GM12872 (cell line): ENCODE results near the gene IGF2.

Experiments
- CTCF ChIP-seq: IDR thresholded peaks from 3 replicates; pipeline ENCODE4 v1.5.1; 2011; ENCODE audit warnings: low read depth, mild to moderate bottlenecking, low read length, moderate library complexity; ENCODE audit not compliant: insufficient read depth

The IGF2 gene

DNA sequence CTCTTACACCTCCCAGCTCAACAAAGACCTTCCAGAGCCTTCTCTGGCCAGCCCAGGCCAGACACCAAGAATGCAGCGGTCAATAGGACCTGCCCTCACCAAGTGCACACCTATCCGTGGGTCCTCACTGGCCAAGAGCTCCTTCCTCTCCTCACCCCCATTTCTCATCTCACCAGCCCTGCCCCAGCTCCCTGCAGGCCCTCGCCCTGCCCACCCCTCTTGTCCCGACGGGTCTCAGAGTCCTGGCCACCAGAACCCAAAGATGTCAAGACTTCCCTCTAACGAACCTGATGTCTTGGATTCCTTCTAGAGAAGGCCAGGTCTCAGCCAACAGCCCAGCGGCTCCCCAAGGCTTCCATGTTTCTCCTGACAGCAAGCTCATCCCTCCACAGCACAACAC lies 43.6 kb downstream of the IGF2 start:
- TF ChIP-seq CTCF: no peak

- TF ChIP-seq CTCF: no peak
Observed at GRCh38 chr11:2095198-2095520, 44.0 kb downstream of the IGF2 start.

DNA sequence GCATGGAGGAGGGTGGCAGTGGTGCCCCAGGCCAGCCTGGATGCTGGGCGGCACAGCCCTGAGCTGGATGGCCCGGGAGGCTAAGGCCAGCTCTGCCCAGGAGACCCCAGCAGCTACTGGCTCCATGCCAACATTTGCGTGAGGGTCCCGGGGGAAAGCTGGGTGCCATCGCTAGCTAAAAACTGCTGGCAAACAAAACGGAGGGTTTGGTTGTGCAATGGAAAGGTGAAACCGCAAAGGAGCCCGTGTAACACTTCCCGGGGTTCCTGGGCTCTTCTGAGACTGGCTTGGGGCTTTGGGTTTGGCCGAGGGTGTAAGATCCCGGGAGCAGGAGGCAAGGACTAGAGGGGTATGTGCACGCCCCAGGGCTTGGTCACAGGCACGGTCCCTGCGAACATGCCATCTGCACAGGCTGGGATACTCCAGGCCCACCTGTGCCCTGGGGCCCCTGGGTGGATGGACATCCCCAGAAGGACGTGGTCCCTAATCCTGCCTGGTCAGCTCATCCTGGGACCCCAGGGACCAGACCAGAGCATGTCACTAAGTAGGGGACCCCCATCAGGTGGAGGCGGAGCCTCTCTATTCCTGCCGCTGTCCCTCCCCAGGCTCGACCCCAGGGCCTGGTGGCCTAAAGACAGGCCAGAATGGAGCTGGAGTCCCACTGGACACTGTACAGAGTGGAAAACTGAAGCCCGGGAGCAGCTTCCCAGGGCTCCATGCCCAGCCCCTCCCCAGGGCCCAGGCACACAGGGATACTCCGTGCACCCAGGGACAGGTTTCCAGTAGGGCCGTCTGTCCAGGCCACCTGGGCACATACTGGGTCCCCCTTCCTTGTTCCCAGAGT lies 44.6 kb downstream of the IGF2 start:
- TF ChIP-seq CTCF: no peak

DNA sequence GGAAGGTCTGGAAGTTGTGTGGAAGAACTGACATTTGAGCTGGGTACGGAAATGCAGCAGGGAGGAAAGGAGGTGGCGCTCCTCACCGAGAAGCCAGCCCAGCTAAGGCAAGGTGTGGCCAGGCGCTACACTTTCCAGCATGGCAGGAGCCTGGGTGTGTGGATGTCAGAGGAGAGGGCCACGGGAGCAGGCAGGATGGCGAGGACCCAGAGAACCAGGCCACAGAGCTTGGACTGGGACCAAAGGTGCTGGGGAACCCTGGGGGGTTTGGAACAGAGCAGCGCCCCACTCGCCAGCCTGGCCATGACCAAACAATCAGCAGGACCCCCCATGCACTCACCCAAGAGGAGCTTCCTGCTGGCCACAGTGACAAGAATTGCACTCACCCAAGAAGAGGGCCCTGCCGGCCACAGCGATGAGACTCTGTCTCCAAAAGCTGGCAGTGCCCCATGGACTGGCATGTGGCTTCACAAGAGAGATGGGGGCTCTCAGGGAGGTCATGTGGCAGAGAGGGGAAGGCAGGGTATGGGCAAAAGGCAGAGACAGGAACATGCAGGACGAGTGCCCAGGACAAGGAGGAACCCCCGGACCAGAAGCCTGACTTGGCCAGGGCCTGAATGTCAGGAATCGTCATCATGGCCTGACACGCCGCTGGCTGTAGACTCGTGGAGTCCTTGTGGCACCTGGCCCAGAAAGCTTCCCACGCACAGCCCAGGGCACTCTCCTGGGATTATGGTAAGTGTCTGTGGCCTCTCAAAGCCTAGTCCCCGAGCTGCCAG lies 45.4 kb downstream of the IGF2 start:
- TF ChIP-seq CTCF: no peak

GRCh38 chr11:2092956-2093412 lies 46.2 kb downstream of the IGF2 start:
- no peak for TF ChIP-seq CTCF

GRCh38 chr11:2092464-2092910 lies 46.7 kb downstream of the IGF2 start:
- TF ChIP-seq CTCF: no peak

DNA sequence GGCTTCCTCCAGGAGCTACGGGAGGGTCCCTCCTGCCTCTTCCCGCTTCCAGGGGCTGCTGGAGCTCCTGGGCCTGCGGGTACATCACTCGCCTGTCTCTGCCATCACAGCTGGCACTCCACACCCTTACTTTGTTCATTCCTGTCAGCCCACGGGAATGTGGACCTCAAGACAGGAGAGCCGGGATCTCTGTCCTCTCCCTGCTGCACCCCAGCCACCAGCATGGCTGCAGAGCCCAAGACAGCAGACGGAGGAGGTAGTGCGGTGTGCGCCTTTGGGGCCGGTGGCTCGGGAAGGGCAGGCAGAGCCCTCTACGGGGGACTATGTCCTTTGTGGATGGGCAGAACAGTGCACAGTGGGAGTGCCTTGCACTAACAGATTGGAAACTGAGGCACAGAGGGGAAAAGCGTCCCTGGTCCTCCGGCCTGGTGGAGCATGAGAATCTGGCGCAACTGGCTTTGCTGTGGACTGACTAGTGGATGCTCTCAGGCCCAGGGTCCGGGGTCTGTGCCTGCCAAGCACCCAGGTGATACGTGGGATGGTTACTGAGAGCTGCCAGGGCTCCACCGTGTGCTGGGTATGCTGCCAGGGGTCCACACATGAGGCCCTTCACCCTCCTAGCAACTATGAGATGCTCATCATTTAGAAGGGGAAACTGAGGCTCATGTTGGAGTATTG lies 47.3 kb downstream of the IGF2 start:
- TF ChIP-seq CTCF: no peak
